RWPE1 (cell line): ENCODE measurements around the gene PCED1A.

Experiments
- CTCF ChIA-PET: fragments of 350-600 bp; sonication (Branson Sonifier 250); formaldehyde crosslinking; extraction: SDS; loops from one replicate; lab custom pipeline; 2021; lab: Yijun Ruan, JAX
- POLR2A ChIA-PET: fragments of 400-600 bp; formaldehyde crosslinking; extraction: SDS; loops from one replicate; lab custom pipeline; 2020; ENCODE audit warnings: antibody characterized with exemption; ENCODE audit not compliant: low non-redundant PET; lab: Yijun Ruan, JAX
- DNase-seq: peaks from one replicate; pipeline ENCODE4 v3.0.0; 2012; ENCODE audit warnings: low spot score
- H3K27ac ChIP-seq: fragments of 450-650 bp; 2 replicates; pipeline ENCODE4 v1.5.1; 2017
- TF ChIP-seq, protein P1 (sequence below): fragments of 450-650 bp; conservative IDR thresholded peaks from 2 replicates; pipeline ENCODE4 v1.5.1; 2017; ENCODE audit warnings: low read depth, mild to moderate bottlenecking

Gene PCED1A

DNA sequence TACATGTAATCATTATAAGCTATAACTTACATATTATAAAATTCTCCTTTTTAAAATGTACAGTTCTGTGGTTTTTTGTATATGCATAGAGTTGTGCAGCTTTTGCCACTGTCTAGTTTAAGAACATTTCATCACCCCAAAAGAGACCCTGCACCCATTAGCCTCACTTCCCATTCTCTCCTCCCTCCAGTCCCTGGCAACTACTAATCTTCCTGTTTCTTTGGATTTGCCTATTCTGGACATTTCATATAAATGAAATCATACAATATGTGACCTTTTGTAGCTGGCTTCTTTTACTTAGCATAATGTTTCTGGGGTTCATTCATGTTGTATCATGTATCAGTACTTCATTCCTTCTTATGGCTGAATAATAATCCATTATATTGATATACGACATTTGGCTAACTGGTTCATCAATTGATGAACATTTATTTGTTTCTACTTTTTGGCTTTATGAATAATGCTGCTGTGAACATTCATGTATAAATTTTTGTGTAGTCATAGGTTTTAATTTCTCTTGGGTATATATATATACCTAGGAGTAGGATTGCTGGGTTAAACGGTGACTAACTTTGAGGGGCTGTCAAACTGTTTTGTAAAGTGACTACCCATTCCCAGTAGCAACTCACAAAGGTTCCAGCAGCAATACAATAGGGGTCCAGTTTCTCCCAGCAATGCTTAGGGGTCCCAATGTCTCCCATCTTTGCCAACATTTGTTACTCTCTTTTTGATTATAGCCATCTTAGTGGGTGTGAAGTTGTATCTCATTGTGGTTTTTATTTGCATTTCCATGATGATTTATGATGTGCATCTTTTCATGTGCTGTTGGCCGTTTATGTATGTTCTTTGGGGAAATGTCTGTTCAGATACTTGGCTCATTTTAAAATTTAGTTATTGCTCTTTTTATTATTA is 43.5 kb upstream of the PCED1A start:
- DNase-seq = no peak
- TF ChIP-seq, protein P1, sequence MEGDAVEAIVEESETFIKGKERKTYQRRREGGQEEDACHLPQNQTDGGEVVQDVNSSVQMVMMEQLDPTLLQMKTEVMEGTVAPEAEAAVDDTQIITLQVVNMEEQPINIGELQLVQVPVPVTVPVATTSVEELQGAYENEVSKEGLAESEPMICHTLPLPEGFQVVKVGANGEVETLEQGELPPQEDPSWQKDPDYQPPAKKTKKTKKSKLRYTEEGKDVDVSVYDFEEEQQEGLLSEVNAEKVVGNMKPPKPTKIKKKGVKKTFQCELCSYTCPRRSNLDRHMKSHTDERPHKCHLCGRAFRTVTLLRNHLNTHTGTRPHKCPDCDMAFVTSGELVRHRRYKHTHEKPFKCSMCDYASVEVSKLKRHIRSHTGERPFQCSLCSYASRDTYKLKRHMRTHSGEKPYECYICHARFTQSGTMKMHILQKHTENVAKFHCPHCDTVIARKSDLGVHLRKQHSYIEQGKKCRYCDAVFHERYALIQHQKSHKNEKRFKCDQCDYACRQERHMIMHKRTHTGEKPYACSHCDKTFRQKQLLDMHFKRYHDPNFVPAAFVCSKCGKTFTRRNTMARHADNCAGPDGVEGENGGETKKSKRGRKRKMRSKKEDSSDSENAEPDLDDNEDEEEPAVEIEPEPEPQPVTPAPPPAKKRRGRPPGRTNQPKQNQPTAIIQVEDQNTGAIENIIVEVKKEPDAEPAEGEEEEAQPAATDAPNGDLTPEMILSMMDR = no peak
- no peak overlapping the region for H3K27ac ChIP-seq
- POLR2A ChIA-PET = no interaction called here
- CTCF ChIA-PET = interaction anchor here (0.5 kb wide), 1 partner anchor 34 kb away, joined by 3 read pairs; no protein-coding TSS in a partner anchor

DNA sequence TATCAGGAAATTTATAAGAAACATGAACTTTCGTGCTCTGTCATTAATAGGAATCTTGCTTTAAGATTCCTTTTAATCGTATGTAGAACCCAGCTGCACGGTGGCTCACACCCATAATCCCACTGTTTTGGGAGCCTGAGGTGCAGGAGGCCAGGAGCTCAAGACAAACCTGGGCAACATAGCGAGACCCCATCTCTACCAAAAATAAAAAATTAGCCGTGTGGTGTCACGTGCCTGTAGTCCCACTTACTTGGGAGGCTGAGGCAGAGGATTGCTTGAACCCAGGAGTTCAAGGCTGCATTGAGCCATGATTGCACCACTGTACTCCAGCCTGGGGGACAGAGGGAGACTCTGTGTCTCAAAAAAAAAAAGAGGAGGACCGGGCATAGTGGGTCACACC is 40.2 kb upstream of the PCED1A start:
- ChIA-PET POLR2A (no interaction called here), CTCF (no interaction called here)

DNA sequence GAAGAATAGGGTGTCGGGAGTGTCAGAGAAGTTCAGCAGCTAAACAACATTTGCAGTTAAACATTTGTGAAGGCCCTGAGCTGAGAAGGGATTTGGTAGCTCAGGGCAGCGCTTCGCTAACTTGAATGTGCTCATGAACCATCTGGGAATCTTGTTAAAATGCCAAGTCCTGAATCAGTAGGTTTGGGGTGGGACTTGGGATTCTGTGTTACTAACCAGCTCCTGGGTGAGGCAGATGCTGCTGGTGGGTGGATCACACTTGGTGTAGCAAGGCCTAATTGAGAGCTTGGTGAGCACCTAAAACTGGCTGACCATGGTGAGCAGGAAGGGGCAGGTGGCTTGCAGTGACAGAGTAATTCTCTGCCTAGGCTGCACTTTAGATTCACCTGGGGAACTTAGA is 38.7 kb upstream of the PCED1A start:
- peak overlapping the region; percentile 42 for H3K27ac ChIP-seq
- TF ChIP-seq, protein P1 = no peak
- peak; percentile 70 for DNase-seq
- ChIA-PET CTCF (no interaction called here), POLR2A (no interaction called here)

More for the DNA sequence above, 40.2 kb upstream of the PCED1A start:
- TF ChIP-seq, protein P1 = no peak
- no peak overlapping the region for H3K27ac ChIP-seq
- DNase-seq = no peak

DNA sequence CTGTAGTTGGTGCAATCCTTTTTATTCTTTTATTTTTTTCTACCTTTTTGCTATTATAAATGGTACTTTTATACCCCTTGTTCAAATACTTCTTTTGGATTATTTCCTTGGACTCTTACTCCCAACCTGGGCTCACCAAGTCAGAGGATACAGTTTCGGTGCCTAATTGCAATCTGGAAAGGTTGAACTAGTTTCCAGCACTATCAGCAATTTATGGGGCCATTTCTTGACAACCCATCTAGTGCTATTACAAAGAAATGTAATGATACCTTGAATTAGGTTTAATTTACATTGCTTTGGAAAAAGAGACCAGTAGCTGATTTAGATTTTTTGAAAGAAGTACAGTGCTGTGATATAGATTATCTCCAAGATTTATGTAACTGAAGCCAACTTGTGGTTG is 38.1 kb upstream of the PCED1A start:
- POLR2A ChIA-PET = no interaction called here

DNA sequence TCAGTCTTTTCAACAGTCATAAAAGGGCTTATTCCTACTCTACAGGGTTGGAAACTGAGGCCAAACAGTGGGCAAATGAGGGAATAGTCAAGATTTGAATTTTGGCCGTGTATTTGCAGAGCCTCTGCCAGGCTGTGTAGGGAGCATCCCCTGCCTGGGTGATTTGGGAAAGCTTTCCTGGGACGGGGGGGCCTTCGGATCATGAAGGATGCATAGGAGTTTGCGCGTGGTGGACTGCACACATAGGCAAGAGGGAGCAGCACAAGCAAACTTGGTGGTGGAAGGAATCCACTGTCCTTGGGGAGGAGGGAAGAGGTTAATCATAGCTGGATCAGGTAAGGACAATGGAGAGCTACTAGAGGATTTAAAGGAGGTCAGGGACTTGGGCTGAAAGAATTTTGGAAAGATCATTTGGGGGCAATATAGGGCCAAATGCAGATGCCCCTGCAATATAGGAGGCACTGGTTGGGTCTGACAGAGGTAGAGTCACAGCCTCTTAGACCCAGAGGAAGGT is 35.3 kb upstream of the PCED1A start:
- TF ChIP-seq, protein P1 = no peak
- POLR2A ChIA-PET = no interaction called here

More for the DNA sequence above, 38.1 kb upstream of the PCED1A start:
- no peak overlapping the region for H3K27ac ChIP-seq
- TF ChIP-seq, protein P1 = no peak
- no peak for DNase-seq
- CTCF ChIA-PET = no interaction called here

DNA sequence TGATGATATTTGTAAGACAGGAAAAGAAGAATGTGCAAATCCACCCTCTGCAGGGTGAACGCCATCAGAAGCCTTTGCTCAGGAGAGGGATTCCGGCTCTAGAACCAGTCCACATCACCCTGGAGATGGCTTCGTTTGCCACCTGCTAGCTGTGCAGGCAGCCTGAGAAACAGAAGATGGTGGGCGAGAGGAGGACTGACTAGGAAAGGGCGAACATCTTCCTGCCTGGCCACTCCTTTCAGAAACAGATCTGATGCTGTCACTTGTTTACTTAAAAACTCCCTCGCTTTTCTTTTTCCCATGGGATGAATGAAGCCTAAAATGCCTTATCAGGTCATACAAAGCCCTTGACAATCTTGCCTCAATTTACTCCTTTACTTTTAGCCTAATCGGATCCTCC is 34.0 kb upstream of the PCED1A start:
- CTCF ChIA-PET = interaction anchor here (0.6 kb wide), 1 partner anchor 116 kb away, joined by 4 read pairs; no protein-coding TSS in a partner anchor
- POLR2A ChIA-PET = no interaction called here
- H3K27ac ChIP-seq = no peak overlapping the region
- no peak for DNase-seq
- TF ChIP-seq, protein P1 = no peak

More for the DNA sequence above, 35.3 kb upstream of the PCED1A start:
- CTCF ChIA-PET = no interaction called here
- no peak overlapping the region for H3K27ac ChIP-seq
- DNase-seq = no peak
